ENCODE results near the gene TMEM92.
"Not testable (repeated sequence)": the region's sequence is repeated elsewhere in the genome, so short reads cannot be mapped to it uniquely, and the experiment has no call there.

Gene TMEM92

DNA sequence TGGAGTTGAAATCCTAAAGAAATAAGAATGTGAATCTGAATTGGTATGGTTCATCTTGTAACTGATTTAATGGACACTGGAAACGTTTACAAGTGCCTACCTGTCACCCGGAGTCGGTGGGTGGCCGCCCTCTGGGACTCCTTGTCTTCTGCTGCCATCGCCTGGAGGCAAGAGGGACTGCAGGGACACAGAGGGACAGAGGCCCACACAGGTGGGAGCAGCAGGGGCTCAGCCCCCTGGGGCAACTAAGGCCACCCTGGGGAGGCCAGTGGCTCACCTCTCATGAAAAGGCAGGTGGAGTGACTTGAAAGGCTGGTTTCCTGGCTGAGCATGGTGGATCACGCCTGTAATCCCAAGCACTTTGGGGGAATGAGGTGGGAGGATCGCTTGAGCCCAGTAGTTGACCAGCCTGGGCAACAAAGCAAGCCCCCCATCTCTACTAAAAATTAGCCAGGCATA is 23.2 kb downstream of the TMEM92 start:
- Histone ChIP-seq H2AFZ (ENCODE audit: low read length) (no peak overlapping the region), H3K4me1 (ENCODE audit: insufficient read depth, low read length, poor library complexity, severe bottlenecking) (no peaks in the 10 kb centered on the region), H3K4me2 (ENCODE audit: low read depth, low read length, poor library complexity, severe bottlenecking) (no peak overlapping the region), H3F3A (ENCODE audit: low read depth) (no peaks in the 10 kb centered on the region), H3K27me3 (ENCODE audit: insufficient read depth, low read length, poor library complexity, severe bottlenecking) (no peaks in the 10 kb centered on the region), H3K4me3 (ENCODE audit: low read length, poor library complexity, severe bottlenecking) (no peak overlapping the region), H3K9me3 (ENCODE audit: insufficient read depth, low read depth, low read length) (no peaks in the 10 kb centered on the region), H4K20me1 (ENCODE audit: insufficient read depth, low read length, poor library complexity, severe bottlenecking) (no peaks in the 10 kb centered on the region), H3K9ac (ENCODE audit: low read depth, low read length, poor library complexity, severe bottlenecking) (no peak overlapping the region), H3K36me3 (ENCODE audit: insufficient read depth, low read length) (no peaks in the 10 kb centered on the region), H3K9me2 (replicated peaks; ENCODE audit: low read depth, low read length) (no peaks in the 10 kb centered on the region), H3K79me2 (ENCODE audit: insufficient read depth, low read length) (no peaks in the 10 kb centered on the region)
- TF ChIP-seq, protein P1, sequence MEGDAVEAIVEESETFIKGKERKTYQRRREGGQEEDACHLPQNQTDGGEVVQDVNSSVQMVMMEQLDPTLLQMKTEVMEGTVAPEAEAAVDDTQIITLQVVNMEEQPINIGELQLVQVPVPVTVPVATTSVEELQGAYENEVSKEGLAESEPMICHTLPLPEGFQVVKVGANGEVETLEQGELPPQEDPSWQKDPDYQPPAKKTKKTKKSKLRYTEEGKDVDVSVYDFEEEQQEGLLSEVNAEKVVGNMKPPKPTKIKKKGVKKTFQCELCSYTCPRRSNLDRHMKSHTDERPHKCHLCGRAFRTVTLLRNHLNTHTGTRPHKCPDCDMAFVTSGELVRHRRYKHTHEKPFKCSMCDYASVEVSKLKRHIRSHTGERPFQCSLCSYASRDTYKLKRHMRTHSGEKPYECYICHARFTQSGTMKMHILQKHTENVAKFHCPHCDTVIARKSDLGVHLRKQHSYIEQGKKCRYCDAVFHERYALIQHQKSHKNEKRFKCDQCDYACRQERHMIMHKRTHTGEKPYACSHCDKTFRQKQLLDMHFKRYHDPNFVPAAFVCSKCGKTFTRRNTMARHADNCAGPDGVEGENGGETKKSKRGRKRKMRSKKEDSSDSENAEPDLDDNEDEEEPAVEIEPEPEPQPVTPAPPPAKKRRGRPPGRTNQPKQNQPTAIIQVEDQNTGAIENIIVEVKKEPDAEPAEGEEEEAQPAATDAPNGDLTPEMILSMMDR (conservative IDR thresholded peaks at IDR 0.05; ENCODE audit: low read length), result peak; percentile 87
- no peak for TF ChIP-seq EZH2phosphoT487 (IDR thresholded peaks at IDR 0.05; ENCODE audit: borderline replicate concordance)

DNA sequence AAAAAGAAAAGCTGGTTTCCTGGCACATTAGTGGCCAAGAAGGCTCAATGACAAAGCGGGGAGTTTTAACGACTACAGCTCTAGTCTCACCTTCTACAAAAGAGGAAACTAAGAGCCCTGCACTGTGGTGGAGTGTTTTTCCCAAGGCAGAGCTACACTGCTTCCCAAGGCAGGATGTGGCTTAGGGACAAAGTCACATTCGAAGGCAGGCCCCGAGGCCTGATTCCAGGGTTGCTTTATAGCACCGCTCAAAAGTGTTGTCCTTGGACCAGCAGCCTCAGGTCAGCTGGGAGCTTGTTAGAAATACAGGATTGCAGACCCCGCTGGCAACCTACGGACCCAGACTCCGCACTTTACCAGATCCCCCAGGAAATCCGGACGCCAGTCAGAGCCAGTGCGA is 23.8 kb downstream of the TMEM92 start:
- H4K20me1 ChIP-seq (ENCODE audit: insufficient read depth, low read length, poor library complexity, severe bottlenecking), result no peaks in the 10 kb centered on the region
- no peaks in the 10 kb centered on the region for H3K36me3 ChIP-seq (ENCODE audit: insufficient read depth, low read length)
- no peaks in the 10 kb centered on the region for H3K79me2 ChIP-seq (ENCODE audit: insufficient read depth, low read length)
- TF ChIP-seq, protein P1 (conservative IDR thresholded peaks at IDR 0.05; ENCODE audit: low read length), result no peak
- no peak for TF ChIP-seq EZH2phosphoT487 (IDR thresholded peaks at IDR 0.05; ENCODE audit: borderline replicate concordance)
- no peak overlapping the region for H3K4me2 ChIP-seq (ENCODE audit: low read depth, low read length, poor library complexity, severe bottlenecking)
- no peak overlapping the region for H3K9ac ChIP-seq (ENCODE audit: low read depth, low read length, poor library complexity, severe bottlenecking)
- no peaks in the 10 kb centered on the region for H3K9me2 ChIP-seq (replicated peaks; ENCODE audit: low read depth, low read length)
- H3K27me3 ChIP-seq (ENCODE audit: insufficient read depth, low read length, poor library complexity, severe bottlenecking), result no peaks in the 10 kb centered on the region
- no peaks in the 10 kb centered on the region for H3K9me3 ChIP-seq (ENCODE audit: insufficient read depth, low read depth, low read length)
- H3K4me3 ChIP-seq (ENCODE audit: low read length, poor library complexity, severe bottlenecking), result no peak overlapping the region
- no peaks in the 10 kb centered on the region for H3F3A ChIP-seq (ENCODE audit: low read depth)
- no peaks in the 10 kb centered on the region for H3K4me1 ChIP-seq (ENCODE audit: insufficient read depth, low read length, poor library complexity, severe bottlenecking)
- no peak overlapping the region for H2AFZ ChIP-seq (ENCODE audit: low read length)

DNA sequence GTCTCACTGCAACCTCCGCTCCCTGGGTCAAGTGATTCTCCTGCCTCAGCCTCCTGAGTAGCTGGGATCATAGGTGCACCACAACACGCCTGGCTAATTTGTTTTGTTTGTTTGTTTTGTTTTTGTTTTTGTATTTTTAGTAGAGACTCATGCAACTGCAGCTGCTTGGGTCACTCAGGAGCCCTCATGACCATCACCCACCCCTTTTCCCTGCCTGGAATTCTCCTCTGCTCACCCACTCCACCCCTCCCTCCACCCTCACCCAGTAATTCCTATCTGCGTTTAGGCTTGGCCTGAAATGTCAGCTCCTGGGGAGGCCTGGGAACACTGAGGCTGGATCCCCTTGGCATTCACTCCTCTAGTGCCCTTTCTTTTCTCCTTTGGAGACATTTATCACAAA is 25.5 kb downstream of the TMEM92 start:
- H3F3A ChIP-seq (ENCODE audit: low read depth), result no peaks in the 10 kb centered on the region
- no peaks in the 10 kb centered on the region for H3K36me3 ChIP-seq (ENCODE audit: insufficient read depth, low read length)
- no peak overlapping the region for H2AFZ ChIP-seq (ENCODE audit: low read length)
- no peaks in the 10 kb centered on the region for H3K79me2 ChIP-seq (ENCODE audit: insufficient read depth, low read length)
- no peaks in the 10 kb centered on the region for H3K9me3 ChIP-seq (ENCODE audit: insufficient read depth, low read depth, low read length)
- H4K20me1 ChIP-seq (ENCODE audit: insufficient read depth, low read length, poor library complexity, severe bottlenecking), result no peaks in the 10 kb centered on the region
- H3K4me3 ChIP-seq (ENCODE audit: low read length, poor library complexity, severe bottlenecking), result no peak overlapping the region
- H3K9ac ChIP-seq (ENCODE audit: low read depth, low read length, poor library complexity, severe bottlenecking), result no peak overlapping the region
- H3K9me2 ChIP-seq (replicated peaks; ENCODE audit: low read depth, low read length), result no peaks in the 10 kb centered on the region
- no peak overlapping the region for H3K4me2 ChIP-seq (ENCODE audit: low read depth, low read length, poor library complexity, severe bottlenecking)
- no peaks in the 10 kb centered on the region for H3K27me3 ChIP-seq (ENCODE audit: insufficient read depth, low read length, poor library complexity, severe bottlenecking)
- no peak for TF ChIP-seq EZH2phosphoT487 (IDR thresholded peaks at IDR 0.05; ENCODE audit: borderline replicate concordance)
- TF ChIP-seq, protein P1 (conservative IDR thresholded peaks at IDR 0.05; ENCODE audit: low read length), result no peak
- no peaks in the 10 kb centered on the region for H3K4me1 ChIP-seq (ENCODE audit: insufficient read depth, low read length, poor library complexity, severe bottlenecking)

DNA sequence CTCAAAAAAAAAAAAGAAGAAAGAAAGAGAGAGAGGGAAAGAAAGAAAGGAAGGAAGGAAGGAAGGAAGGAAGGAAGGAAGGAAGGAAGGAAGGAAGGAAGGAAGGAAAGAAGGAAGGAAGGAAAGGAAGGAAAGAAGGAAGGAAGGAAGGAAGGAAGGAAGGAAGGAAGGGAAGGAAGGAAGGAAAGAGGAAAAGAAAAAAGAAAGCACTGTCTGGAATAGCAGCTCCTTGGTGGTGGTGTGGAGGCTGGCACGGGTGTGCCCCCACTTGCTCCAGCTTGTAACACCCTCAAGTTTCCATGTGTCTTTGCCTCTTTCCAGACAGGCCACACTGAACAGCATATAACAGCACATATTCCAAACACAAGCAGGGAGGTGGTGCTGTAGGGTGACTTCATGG is 26.6 kb downstream of the TMEM92 start:
- not testable (repeated sequence) for H3K27me3 ChIP-seq (ENCODE audit: insufficient read depth, low read length, poor library complexity, severe bottlenecking); H3K4me1 ChIP-seq (ENCODE audit: insufficient read depth, low read length, poor library complexity, severe bottlenecking); H3K4me3 ChIP-seq (ENCODE audit: low read length, poor library complexity, severe bottlenecking); H3K79me2 ChIP-seq (ENCODE audit: insufficient read depth, low read length); H3K4me2 ChIP-seq (ENCODE audit: low read depth, low read length, poor library complexity, severe bottlenecking); H3K9me3 ChIP-seq (ENCODE audit: insufficient read depth, low read depth, low read length); H3K36me3 ChIP-seq (ENCODE audit: insufficient read depth, low read length); H3K9me2 ChIP-seq (replicated peaks; ENCODE audit: low read depth, low read length); H3F3A ChIP-seq (ENCODE audit: low read depth); H4K20me1 ChIP-seq (ENCODE audit: insufficient read depth, low read length, poor library complexity, severe bottlenecking); H2AFZ ChIP-seq (ENCODE audit: low read length); H3K9ac ChIP-seq (ENCODE audit: low read depth, low read length, poor library complexity, severe bottlenecking)

Data from Loucy (cell line).